ENCODE measurements around the gene RND3.

The RND3 gene

GRCh38 chr2:150517951-150518680 is 30.6 kb upstream of the RND3 start:
- no peak overlapping the region for H3K4me3 ChIP-seq (ENCODE audit: low read length)
- no peak for TF ChIP-seq CTCF (IDR thresholded peaks at IDR 0.05; ENCODE audit: insufficient read depth, low read depth, low read length, missing control alignments)
- DNase-seq (ENCODE audit: low read depth), result no peak

GRCh38 chr2:150513647-150514046 is 26.2 kb upstream of the RND3 start:
- no peak for TF ChIP-seq CTCF (IDR thresholded peaks at IDR 0.05; ENCODE audit: insufficient read depth, low read depth, low read length, missing control alignments)

GRCh38 chr2:150508497-150509137 is 21.1 kb upstream of the RND3 start:
- TF ChIP-seq CTCF (IDR thresholded peaks at IDR 0.05; ENCODE audit: insufficient read depth, low read depth, low read length, missing control alignments), result no peak
- DNase-seq (ENCODE audit: low read depth), result no peak
- H3K4me3 ChIP-seq (ENCODE audit: low read length), result no peak overlapping the region

More at GRCh38 chr2:150513647-150514046, 26.2 kb upstream of the RND3 start:
- no peak overlapping the region for H3K4me3 ChIP-seq (ENCODE audit: low read length)
- peak; percentile 63 for DNase-seq (ENCODE audit: low read depth)

GRCh38 chr2:150507071-150507470 is 19.6 kb upstream of the RND3 start:
- DNase-seq (ENCODE audit: low read depth), result no peak
- no peak for TF ChIP-seq CTCF (IDR thresholded peaks at IDR 0.05; ENCODE audit: insufficient read depth, low read depth, low read length, missing control alignments)
- no peak overlapping the region for H3K4me3 ChIP-seq (ENCODE audit: low read length)

- H3K4me3 ChIP-seq (ENCODE audit: low read length), result no peak overlapping the region
- no peak for DNase-seq (ENCODE audit: low read depth)
- TF ChIP-seq CTCF (IDR thresholded peaks at IDR 0.05; ENCODE audit: insufficient read depth, low read depth, low read length, missing control alignments), result no peak
Observed at GRCh38 chr2:150505178-150505577, 17.7 kb upstream of the RND3 start.

GRCh38 chr2:150495993-150496627 is 8.6 kb upstream of the RND3 start:
- no peak for TF ChIP-seq CTCF (IDR thresholded peaks at IDR 0.05; ENCODE audit: insufficient read depth, low read depth, low read length, missing control alignments)
- DNase-seq (ENCODE audit: low read depth), result peak; percentile 91
- no peak overlapping the region for H3K4me3 ChIP-seq (ENCODE audit: low read length)

All from epithelial cell of esophagus (primary cell).